Retinal pigment epithelial cell (primary cell): Measurements from ENCODE around the gene BRPF1.

ENCODE experiments used
- DNase-seq: peaks from one replicate; pipeline ENCODE4 v3.0.0-alpha.2; 2010; ENCODE audit warnings: low read depth
- H3K4me3 ChIP-seq: 2 replicates; pipeline ENCODE4 v1.5.1; 2011; ENCODE audit warnings: mild to moderate bottlenecking, low read length, control low read depth, moderate library complexity
- CTCF ChIP-seq: conservative IDR thresholded peaks from 2 replicates; pipeline ENCODE4 v1.5.1; 2011; ENCODE audit warnings: low read depth, low read length, control low read depth, inconsistent platforms

Gene BRPF1

GRCh38 chr3:9686703-9687102, 44.8 kb upstream of the BRPF1 start:
- no peak overlapping the region for H3K4me3 ChIP-seq
- TF ChIP-seq CTCF: no peak

DNA sequence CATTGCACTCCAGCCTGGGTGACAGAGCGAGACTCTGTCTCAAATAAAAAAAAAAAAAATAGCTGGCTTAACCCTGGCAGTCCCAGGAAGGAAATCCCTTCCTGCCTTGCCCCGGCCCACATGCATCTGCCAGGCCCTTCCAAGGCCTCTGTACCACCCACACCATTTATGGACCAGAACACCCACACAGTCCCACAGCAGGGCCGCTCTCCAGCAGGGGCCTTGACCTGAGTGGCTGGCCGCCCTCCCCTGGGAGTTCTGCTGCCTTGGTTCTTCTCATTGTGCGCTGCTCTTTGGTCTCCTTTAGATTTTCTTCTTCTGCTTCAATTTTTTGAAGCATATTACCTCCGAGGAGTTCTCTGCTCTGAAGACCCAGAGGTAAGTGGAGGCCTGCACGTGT, 44.0 kb upstream of the BRPF1 start:
- no peak overlapping the region for H3K4me3 ChIP-seq
- no peak for TF ChIP-seq CTCF
- DNase-seq: no peak

More at GRCh38 chr3:9686703-9687102, 44.8 kb upstream of the BRPF1 start:
- DNase-seq: no peak

- no peak for TF ChIP-seq CTCF
- DNase-seq: no peak
- H3K4me3 ChIP-seq: no peak overlapping the region
These were observed 42.6 kb upstream of the BRPF1 start for GRCh38 chr3:9688961-9689360.

- no peak for TF ChIP-seq CTCF
- no peak for DNase-seq
- H3K4me3 ChIP-seq: no peak overlapping the region
These were observed 41.8 kb upstream of the BRPF1 start for GRCh38 chr3:9689757-9690156.

- peak; percentile 58 for DNase-seq
- no peak overlapping the region for H3K4me3 ChIP-seq
- no peak for TF ChIP-seq CTCF
These were observed 40.8 kb upstream of the BRPF1 start for GRCh38 chr3:9690451-9691450.

DNA sequence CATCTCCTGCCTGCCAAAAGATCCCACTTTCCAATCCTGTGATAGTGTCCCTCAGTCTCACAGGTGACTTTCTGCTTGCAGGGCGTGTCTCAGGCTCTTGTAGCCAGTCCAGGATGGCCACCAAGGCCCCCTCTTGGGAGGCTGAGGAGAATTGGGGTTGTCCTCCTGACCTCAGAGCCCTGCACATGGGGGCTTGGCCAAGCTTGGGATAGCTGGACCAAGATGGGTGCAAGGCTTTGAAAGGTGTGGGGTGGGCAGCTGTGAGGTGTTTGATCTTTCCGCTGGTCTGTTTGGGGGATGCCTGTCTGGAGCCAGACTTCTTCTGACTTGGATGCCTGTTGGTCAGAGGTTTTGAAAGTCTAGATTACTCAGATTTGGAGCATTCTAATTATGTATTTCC, 39.9 kb upstream of the BRPF1 start:
- no peak for TF ChIP-seq CTCF

GRCh38 chr3:9692416-9692815, 39.1 kb upstream of the BRPF1 start:
- no peak for DNase-seq
- no peak overlapping the region for H3K4me3 ChIP-seq
- TF ChIP-seq CTCF: no peak

More for the DNA sequence above, 39.9 kb upstream of the BRPF1 start:
- no peak overlapping the region for H3K4me3 ChIP-seq
- DNase-seq: no peak
